Germinal center (tissue), 1 donor: Measurements from ENCODE around the gene BMERB1.

ENCODE experiments used
- DNase-seq: peaks from one replicate; pipeline ENCODE4 v3.0.0; 2012; ENCODE audit warnings: mixed read lengths, low spot score

BMERB1 gene

GRCh38 chr16:15616012-15616411 lies 181.6 kb downstream of the BMERB1 start:
- DNase-seq, result no peak

- DNase-seq, result no peak
Measured at GRCh38 chr16:15616475-15617165, 182.2 kb downstream of the BMERB1 start.

GRCh38 chr16:15617901-15618300 lies 183.5 kb downstream of the BMERB1 start:
- no peak for DNase-seq

- DNase-seq, result no peak
Measured at GRCh38 chr16:15618392-15618791, 184.0 kb downstream of the BMERB1 start.

- no peak for DNase-seq
Measured at GRCh38 chr16:15620611-15621195, 186.3 kb downstream of the BMERB1 start.

GRCh38 chr16:15621456-15621855 lies 187.1 kb downstream of the BMERB1 start:
- DNase-seq, result no peak

GRCh38 chr16:15621889-15622288 lies 187.5 kb downstream of the BMERB1 start:
- DNase-seq, result no peak

- no peak for DNase-seq
Measured at GRCh38 chr16:15631730-15632409, 197.5 kb downstream of the BMERB1 start.

- DNase-seq, result no peak
Measured at GRCh38 chr16:15635926-15636325, 201.5 kb downstream of the BMERB1 start.

- peak; percentile 54 for DNase-seq
Measured at GRCh38 chr16:15636392-15636873, 202.0 kb downstream of the BMERB1 start.
